SK-N-SH (cell line): ENCODE results near the gene METRNL. TPM values are rescaled to one million over a fixed set of nuclear protein-coding genes. Genes with fewer than 3 reads are reported as not detected.

Experiments
- CTCF ChIA-PET: fragments of 300-600, 350-600 bp; formaldehyde crosslinking; extraction: SDS; loops from one replicate; lab custom pipeline; 2021; lab: Yijun Ruan, JAX
- POLR2A ChIA-PET: fragments of 350-600 bp; sonication (Branson Sonifier 250); formaldehyde crosslinking; extraction: SDS; loops from one replicate; lab custom pipeline; 2020; ENCODE audit warnings: antibody characterized with exemption, inconsistent platforms; lab: Yijun Ruan, JAX
- DNase-seq: peaks from one replicate; pipeline ENCODE4 v3.0.0; 2012
- H2AFZ ChIP-seq: fragments of 200-600 bp; sonication (generic); 2 replicates; pipeline ENCODE4 v1.8.1; 2016; ENCODE audit warnings: antibody characterized with exemption, mild to moderate bottlenecking, low read depth
- H3F3A ChIP-seq: fragments of 200-600 bp; sonication (generic); replicated peaks from 2 replicates; pipeline ENCODE3; 2016; ENCODE audit warnings: antibody characterized with exemption, mild to moderate bottlenecking; ENCODE audit not compliant: insufficient read depth
- H3K27ac ChIP-seq, 2 experiments: fragments of 200-500 bp in 1 of 2; fragments of 200-600 bp in 1 of 2; sonication (Bioruptor generic) in 1 of 2; sonication (generic), shearing (Covaris generic) in 1 of 2; 2 replicates each; pipeline versions ENCODE4 v1.5.1 to v1.6.1; 2014 to 2016; ENCODE audit warnings: low read depth in 2 of 2, inconsistent platforms in 1 of 2, low read length in 1 of 2, mild to moderate bottlenecking in 1 of 2, mixed read lengths in 1 of 2
- H3K27me3 ChIP-seq: fragments of 200-600 bp; sonication (generic), shearing (Covaris generic); 2 replicates; pipeline ENCODE4 v1.6.1; 2016; ENCODE audit warnings: mixed run types; ENCODE audit not compliant: insufficient read depth
- H3K36me3 ChIP-seq, 2 experiments: fragments of 200-500 bp in 1 of 2; fragments of 200-600 bp in 1 of 2; sonication (Bioruptor generic) in 1 of 2; sonication (generic) in 1 of 2; replicated peaks in 1 of 2; 2 replicates each; pipeline versions ENCODE3 to v1.5.1; 2014 to 2016; ENCODE audit warnings: low read length in 1 of 2, mild to moderate bottlenecking in 1 of 2; ENCODE audit not compliant: insufficient read depth in 2 of 2, control insufficient read depth in 1 of 2
- H3K4me1 ChIP-seq, 2 experiments: fragments of 200-500 bp in 1 of 2; fragments of 200-600 bp in 1 of 2; sonication (Bioruptor generic) in 1 of 2; sonication (generic), shearing (Covaris generic) in 1 of 2; 2 replicates each; pipeline versions ENCODE4 v1.5.1 to v1.6.1; 2014 to 2016; ENCODE audit warnings: low read depth in 1 of 2, low read length in 1 of 2, mixed run types in 1 of 2; ENCODE audit not compliant: insufficient read depth in 2 of 2, control insufficient read depth in 1 of 2
- H3K4me2 ChIP-seq: fragments of 200-600 bp; sonication (generic), shearing (Covaris generic); 2 replicates; pipeline ENCODE4 v1.6.1; 2017; ENCODE audit warnings: mixed run types
- H3K4me3 ChIP-seq, 2 experiments: fragments of 200-500 bp in 1 of 2; fragments of 200-600 bp in 1 of 2; sonication (Bioruptor generic) in 1 of 2; sonication (generic), shearing (Covaris generic) in 1 of 2; 2 replicates each; pipeline versions ENCODE4 v1.5.1 to v1.8.1; 2014 to 2016; ENCODE audit warnings: low read depth in 2 of 2, inconsistent platforms in 1 of 2, low read length in 1 of 2, mild to moderate bottlenecking in 1 of 2, mixed read lengths in 1 of 2, moderate library complexity in 1 of 2
- H3K79me2 ChIP-seq: fragments of 200-600 bp; sonication (generic); 2 replicates; pipeline ENCODE4 v1.8.1; 2017; ENCODE audit warnings: mild to moderate bottlenecking; ENCODE audit not compliant: insufficient read depth
- H3K9ac ChIP-seq: fragments of 200-600 bp; sonication (generic); 2 replicates; pipeline ENCODE4 v1.6.1; 2017; ENCODE audit warnings: mixed run types
- H3K9me2 ChIP-seq: fragments of 200-600 bp; sonication (generic); 2 replicates; pipeline ENCODE4 v1.6.1; 2017; ENCODE audit warnings: mixed run types
- H3K9me3 ChIP-seq: fragments of 200-600 bp; sonication (generic); 2 replicates; pipeline ENCODE4 v1.6.1; 2017; ENCODE audit warnings: mixed run types, mild to moderate bottlenecking, moderate library complexity
- H4K20me1 ChIP-seq: fragments of 200-600 bp; sonication (generic); 2 replicates; pipeline ENCODE4 v1.6.1; 2017; ENCODE audit warnings: mild to moderate bottlenecking, mixed run types; ENCODE audit not compliant: insufficient read depth
- CHD2 ChIP-seq: fragments of 150-350 bp; IDR thresholded peaks from 2 replicates; pipeline ENCODE4 v1.6.1; 2018; ENCODE audit warnings: low read length; ENCODE audit not compliant: partially characterized antibody
- CTCF ChIP-seq: fragments of 200-600 bp; sonication (generic); IDR thresholded peaks from 2 replicates; pipeline ENCODE4 v1.6.1; 2017; ENCODE audit warnings: antibody characterized with exemption, mild to moderate bottlenecking, moderate library complexity
- ELF1 ChIP-seq: IDR thresholded peaks from 2 replicates; pipeline ENCODE4 v1.4.0; 2012
- FOSL2 ChIP-seq: IDR thresholded peaks from 2 replicates; pipeline ENCODE4 v1.4.0; 2012; ENCODE audit warnings: low read depth, mild to moderate bottlenecking, moderate library complexity, borderline replicate concordance
- FOXM1 ChIP-seq: IDR thresholded peaks from 2 replicates; pipeline ENCODE4 v1.4.0; 2012; ENCODE audit warnings: low read depth, mild to moderate bottlenecking
- GATA2 ChIP-seq: sonication (generic); formaldehyde crosslinking; IDR thresholded peaks from 2 replicates; pipeline ENCODE4 v1.5.0; 2020; ENCODE audit warnings: mild to moderate bottlenecking, missing genetic modification reagents
- JUND ChIP-seq: IDR thresholded peaks from 2 replicates; pipeline ENCODE4 v1.4.0; 2012
- MAX ChIP-seq: IDR thresholded peaks from 2 replicates; pipeline ENCODE4 v1.4.0; 2012; ENCODE audit warnings: low read depth
- MEF2A ChIP-seq: IDR thresholded peaks from 2 replicates; pipeline ENCODE4 v1.4.0; 2012; ENCODE audit warnings: low read depth, borderline replicate concordance
- MXI1 ChIP-seq: IDR thresholded peaks from 2 replicates; pipeline ENCODE4 v1.6.1; 2012; ENCODE audit warnings: mild to moderate bottlenecking, low read depth, low read length, improper control_type of control experiment
- NRF1 ChIP-seq: IDR thresholded peaks from 2 replicates; pipeline ENCODE4 v1.6.1; 2012; ENCODE audit warnings: low read depth, mild to moderate bottlenecking, low read length
- RAD21 ChIP-seq: IDR thresholded peaks from 2 replicates; pipeline ENCODE4 v1.6.1; 2012; ENCODE audit warnings: mild to moderate bottlenecking, low read length
- RCOR1 ChIP-seq: fragments of 150-350 bp; IDR thresholded peaks from 2 replicates; pipeline ENCODE4 v1.6.1; 2017; ENCODE audit warnings: antibody characterized with exemption, low read length
- REST ChIP-seq: IDR thresholded peaks from 2 replicates; pipeline ENCODE4 v1.6.1; 2012; ENCODE audit warnings: mild to moderate bottlenecking, low read depth, low read length, moderate library complexity
- SMC3 ChIP-seq: IDR thresholded peaks from 2 replicates; pipeline ENCODE4 v1.6.1; 2012; ENCODE audit warnings: low read depth, low read length, improper control_type of control experiment
- TEAD4 ChIP-seq: IDR thresholded peaks from 2 replicates; pipeline ENCODE4 v1.4.0; 2012; ENCODE audit warnings: mild to moderate bottlenecking, borderline replicate concordance; ENCODE audit not compliant: insufficient read depth
- USF1 ChIP-seq: IDR thresholded peaks from 2 replicates; pipeline ENCODE4 v1.4.0; 2012; ENCODE audit warnings: low read depth, borderline replicate concordance
- USF2 ChIP-seq: fragments of 150-350 bp; IDR thresholded peaks from 2 replicates; pipeline ENCODE4 v1.6.1; 2017; ENCODE audit warnings: antibody characterized with exemption, low read length, low read depth, borderline replicate concordance
- YY1 ChIP-seq: IDR thresholded peaks from 2 replicates; pipeline ENCODE4 v1.4.0; 2012; ENCODE audit warnings: low read depth, mild to moderate bottlenecking
- WGBS: methylation state at CpG from one replicate; pipeline ENCODE4 v1.1.6; 2017; ENCODE audit warnings: low lambda C conversion rate; 5-methylcytosine and 5-hydroxymethylcytosine counted together
- polyA plus RNA-seq, 3 experiments: library from polyadenylated mRNA; depleted of rRNA; stranded (reverse); fragments of >200 nt; gene quantifications; 2 replicates each; pipeline ENCODE4 v1.2.3, GENCODE V29; 2012

The METRNL gene
- polyA plus RNA-seq, 1 of the 3 experiments (the other 2 are of a cell fraction): 75.5 TPM

GRCh38 chr17:83061586-83061985, 17.8 kb upstream of the METRNL start:
- Histone ChIP-seq H3F3A (no peaks in the 10 kb centered on the region), H4K20me1 (no peaks in the 10 kb centered on the region), H3K9ac (no peak overlapping the region), H3K4me3 (no peak overlapping the region), H2AFZ (no peak overlapping the region), H3K79me2 (no peaks in the 10 kb centered on the region), H3K9me3 (no peaks in the 10 kb centered on the region), H3K4me1 (peaks cover 0 to 3% of the 10 kb centered on the region in 2 experiments; a peak in 2 of 4 replicates), H3K4me2 (no peak overlapping the region), H3K27ac (no peak overlapping the region), H3K27me3 (no peaks in the 10 kb centered on the region), H3K36me3 (no peaks in the 10 kb centered on the region), H3K9me2 (no peaks in the 10 kb centered on the region)
- CTCF ChIA-PET: no interaction called here
- TF ChIP-seq GATA2 (CRISPR knock-in tag) (no peak), YY1 (no peak), MEF2A (no peak), MAX (no peak), RAD21 (no peak)
- DNase-seq: peak; percentile 29
- 73% methylated on average over 8 of the region's 8 CpGs for WGBS
- POLR2A ChIA-PET: no interaction called here

DNA sequence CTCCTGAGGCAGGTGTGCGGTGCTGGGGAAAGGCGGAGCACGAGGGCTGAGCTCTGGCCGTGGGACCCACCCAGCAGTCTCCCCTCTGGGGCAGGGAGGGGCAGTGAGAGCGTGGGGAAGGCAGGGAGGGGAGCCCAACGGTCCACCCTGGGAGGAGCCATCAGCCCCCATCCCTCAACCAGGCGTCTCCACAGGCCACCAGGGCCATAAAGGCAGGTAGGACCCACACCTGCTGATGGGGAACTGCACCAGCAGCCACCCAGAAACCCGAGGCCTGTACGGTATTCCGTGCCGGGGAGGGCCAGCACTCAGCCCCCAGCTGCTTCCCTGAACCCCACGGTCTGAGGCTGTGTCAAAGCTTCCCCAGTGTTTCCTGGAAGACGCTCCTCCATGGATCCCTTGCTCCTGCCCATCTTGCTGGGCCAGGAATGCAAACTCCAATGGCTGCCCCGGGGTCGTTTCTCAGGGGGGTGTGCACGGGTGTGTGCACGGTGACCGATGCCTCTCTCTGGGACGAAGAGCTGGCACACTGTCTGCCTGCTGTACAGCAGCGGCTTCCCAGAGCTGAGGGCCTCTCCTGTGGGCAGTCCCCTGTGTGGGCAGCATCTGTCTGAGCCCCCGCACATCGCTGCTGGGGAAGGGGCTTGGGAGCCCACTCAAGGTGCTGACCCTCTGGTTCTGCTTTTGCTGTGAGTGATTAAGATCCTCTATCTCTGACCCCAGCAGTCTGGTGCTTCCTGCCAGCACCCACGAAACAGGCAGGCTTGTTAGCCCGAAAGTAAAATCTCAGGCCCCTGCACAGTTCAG, 17.2 kb upstream of the METRNL start:
- no peak overlapping the region for H3K27ac ChIP-seq
- no peaks in the 10 kb centered on the region for H3K9me2 ChIP-seq
- no peaks in the 10 kb centered on the region for H3K79me2 ChIP-seq
- 56% methylated on average over 10 of the region's 24 CpGs for WGBS
- no peak overlapping the region for H3K4me3 ChIP-seq
- H3K4me2 ChIP-seq: no peak overlapping the region
- H3F3A ChIP-seq: no peaks in the 10 kb centered on the region
- POLR2A ChIA-PET: no interaction called here
- no peaks in the 10 kb centered on the region for H3K27me3 ChIP-seq
- DNase-seq: peak; percentile 34
- no peak overlapping the region for H2AFZ ChIP-seq
- H3K36me3 ChIP-seq: no peaks in the 10 kb centered on the region
- H3K4me1 ChIP-seq: no peaks in the 10 kb centered on the region
- CTCF ChIA-PET: no interaction called here
- H4K20me1 ChIP-seq: no peaks in the 10 kb centered on the region
- no peak overlapping the region for H3K9ac ChIP-seq
- no peaks in the 10 kb centered on the region for H3K9me3 ChIP-seq
- TF ChIP-seq RAD21: no peak
- TF ChIP-seq USF2: no peak
- no peak for TF ChIP-seq CHD2
- TF ChIP-seq SMC3: no peak
- no peak for TF ChIP-seq GATA2 (CRISPR knock-in tag)
- TF ChIP-seq JUND: no peak
- TF ChIP-seq MAX: no peak
- TF ChIP-seq TEAD4: no peak
- TF ChIP-seq ELF1: no peak
- TF ChIP-seq RCOR1: no peak
- no peak for TF ChIP-seq REST
- no peak for TF ChIP-seq MXI1
- TF ChIP-seq CTCF: no peak
- no peak for TF ChIP-seq USF1
- no peak for TF ChIP-seq YY1
- no peak for TF ChIP-seq FOXM1
- TF ChIP-seq MEF2A: no peak
- TF ChIP-seq FOSL2: no peak
- no peak for TF ChIP-seq NRF1
